Natural killer cell (primary cell): ENCODE measurements around the gene IRF2BP2. TPM values are rescaled to one million over a fixed set of nuclear protein-coding genes. Genes with fewer than 3 reads are reported as not detected.

Source experiments
- ATAC-seq, 3 donors: fragments of 150-1000 bp in 2 of 3; fragments of 200-7000 bp in 1 of 3; cut with Tn5 transposase; 1 replicate in 1 of 3; 2 replicates in 2 of 3; pipeline ENCODE4 v1.10.0; 2021; ENCODE audit warnings: mild to moderate bottlenecking in 2 of 3, moderate library complexity in 2 of 3
- DNase-seq, 2 donors: peaks; one replicate each; pipeline versions ENCODE4 v3.0.0 to v3.0.0-alpha.2; 2013 to 2021; ENCODE audit warnings: mixed read lengths in 1 of 2
- H3K27ac ChIP-seq: one replicate; pipeline ENCODE4 v1.5.1; 2013; ENCODE audit warnings: mild to moderate bottlenecking, low read length
- H3K27me3 ChIP-seq: one replicate; pipeline ENCODE4 v1.6.1; 2013; ENCODE audit warnings: low read length; ENCODE audit not compliant: control insufficient read depth, insufficient read depth
- H3K36me3 ChIP-seq: one replicate; pipeline ENCODE4 v1.6.1; 2013; ENCODE audit warnings: low read length; ENCODE audit not compliant: control insufficient read depth, insufficient read depth
- H3K4me1 ChIP-seq: one replicate; pipeline ENCODE4 v1.6.1; 2013; ENCODE audit warnings: low read length; ENCODE audit not compliant: control insufficient read depth, insufficient read depth
- H3K4me3 ChIP-seq: one replicate; pipeline ENCODE4 v1.5.1; 2013; ENCODE audit warnings: low read length
- H3K9me3 ChIP-seq: one replicate; pipeline ENCODE4 v1.6.1; 2013; ENCODE audit warnings: low read length; ENCODE audit not compliant: control insufficient read depth, insufficient read depth
- H3K27ac Mint-ChIP-seq, 2 donors: one replicate each; pipeline ENCODE4 v1.8.0; 2022; ENCODE audit warnings: mild to moderate bottlenecking in 2 of 2, mixed read lengths in 2 of 2, moderate library complexity in 1 of 2
- H3K27me3 Mint-ChIP-seq, 2 donors: one replicate each; pipeline ENCODE4 v1.8.0; 2022; ENCODE audit warnings: low read depth in 2 of 2, mixed read lengths in 2 of 2
- H3K36me3 Mint-ChIP-seq: one replicate; pipeline ENCODE4 v1.8.0; 2022; ENCODE audit warnings: mixed read lengths
- H3K4me1 Mint-ChIP-seq, 2 donors: one replicate each; pipeline ENCODE4 v1.8.0; 2022; ENCODE audit warnings: mixed read lengths in 2 of 2
- H3K4me3 Mint-ChIP-seq: one replicate; pipeline ENCODE4 v1.8.0; 2022; ENCODE audit warnings: mild to moderate bottlenecking, moderate library complexity, mixed read lengths
- H3K9me3 Mint-ChIP-seq, 2 donors: one replicate each; pipeline ENCODE4 v1.8.0; 2022; ENCODE audit warnings: mixed read lengths in 2 of 2
- WGBS: methylation state at CpG from one replicate; pipeline ENCODE4 v1.1.7; 2013; ENCODE audit warnings: missing lambda C conversion rate; ENCODE audit not compliant: insufficient coverage; 5-methylcytosine and 5-hydroxymethylcytosine counted together
- intact Hi-C: fragments of 100-400 bp; cut with micrococcal nuclease; formaldehyde crosslinking; loops from one replicate; pipeline ENCODE4 v1.14.2; 2022
- total RNA-seq, 4 donors: library from RNA; stranded (reverse); fragments of 120-200 nt in 1 of 4; gene quantifications; one replicate each; pipeline versions ENCODE4 v1.2.3 to v1.2.4, GENCODE V29; 2013 to 2022
- TF ChIP-seq, protein P1 (sequence below): fragments of 200-600 bp; IDR thresholded peaks from one replicate; pipeline ENCODE4 v1.8.0; 2022; ENCODE audit warnings: antibody characterized with exemption

IRF2BP2 gene
- total RNA-seq, 3 donors from 2014 or later (not counting 1 experiment from before 2014, with no cell fraction given), result 186 to 315 (median 266) TPM

DNA sequence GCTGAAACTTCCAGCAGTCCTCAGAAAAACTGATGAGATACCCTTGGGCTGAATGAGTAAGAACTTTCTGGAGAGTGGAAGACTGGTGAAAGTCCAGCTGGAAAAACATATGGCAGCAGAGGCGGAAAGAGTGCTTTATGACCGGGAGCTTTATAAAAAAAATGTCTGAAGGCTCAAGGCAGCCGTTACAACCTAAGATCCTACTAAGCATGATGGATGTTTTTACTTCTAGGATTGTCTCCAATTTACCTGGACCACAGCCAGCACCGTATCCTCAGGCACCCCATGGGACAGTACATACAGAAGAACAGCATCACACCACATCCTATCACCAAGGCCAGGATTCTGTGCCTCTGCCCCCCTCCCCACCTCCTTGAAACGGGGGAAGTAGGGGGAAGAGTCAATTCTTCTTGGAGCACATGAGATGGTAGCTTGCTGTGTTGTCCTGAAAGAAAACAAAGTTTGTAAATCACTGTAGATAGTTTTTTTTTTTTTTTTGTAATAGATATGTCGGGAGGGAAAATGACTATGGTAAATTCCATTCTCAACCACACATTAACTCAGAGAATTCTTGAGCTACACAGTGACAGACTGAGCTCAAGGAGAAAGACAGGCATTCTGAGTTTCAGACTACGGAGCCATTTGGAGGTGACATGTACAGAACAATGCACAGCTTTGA, 11.8 kb upstream of the IRF2BP2 start:
- Mint-ChIP-seq H3K4me3 (no peak overlapping the region), H3K27me3 (peaks cover 12 to 14% of the 10 kb centered on the region in 2 donors), H3K9me3 (no peaks in the 10 kb centered on the region), H3K27ac (no peak overlapping the region), H3K4me1 (peaks cover 0 to 4% of the 10 kb centered on the region in 2 donors), H3K36me3 (no peaks in the 10 kb centered on the region)
- WGBS, result 76% methylated on average over 5 of the region's 7 CpGs
- DNase-seq (no peak), ATAC-seq (no peak)
- no peak overlapping the region for H3K4me3 ChIP-seq
- no peak overlapping the region for H3K27ac ChIP-seq
- H3K36me3 ChIP-seq, result no peaks in the 10 kb centered on the region
- intact Hi-C loops, result no loop called here
- H3K27me3 ChIP-seq, result no peaks in the 10 kb centered on the region
- H3K4me1 ChIP-seq, result no peaks in the 10 kb centered on the region
- TF ChIP-seq, protein P1, sequence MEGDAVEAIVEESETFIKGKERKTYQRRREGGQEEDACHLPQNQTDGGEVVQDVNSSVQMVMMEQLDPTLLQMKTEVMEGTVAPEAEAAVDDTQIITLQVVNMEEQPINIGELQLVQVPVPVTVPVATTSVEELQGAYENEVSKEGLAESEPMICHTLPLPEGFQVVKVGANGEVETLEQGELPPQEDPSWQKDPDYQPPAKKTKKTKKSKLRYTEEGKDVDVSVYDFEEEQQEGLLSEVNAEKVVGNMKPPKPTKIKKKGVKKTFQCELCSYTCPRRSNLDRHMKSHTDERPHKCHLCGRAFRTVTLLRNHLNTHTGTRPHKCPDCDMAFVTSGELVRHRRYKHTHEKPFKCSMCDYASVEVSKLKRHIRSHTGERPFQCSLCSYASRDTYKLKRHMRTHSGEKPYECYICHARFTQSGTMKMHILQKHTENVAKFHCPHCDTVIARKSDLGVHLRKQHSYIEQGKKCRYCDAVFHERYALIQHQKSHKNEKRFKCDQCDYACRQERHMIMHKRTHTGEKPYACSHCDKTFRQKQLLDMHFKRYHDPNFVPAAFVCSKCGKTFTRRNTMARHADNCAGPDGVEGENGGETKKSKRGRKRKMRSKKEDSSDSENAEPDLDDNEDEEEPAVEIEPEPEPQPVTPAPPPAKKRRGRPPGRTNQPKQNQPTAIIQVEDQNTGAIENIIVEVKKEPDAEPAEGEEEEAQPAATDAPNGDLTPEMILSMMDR, result no peak
- no peaks in the 10 kb centered on the region for H3K9me3 ChIP-seq

DNA sequence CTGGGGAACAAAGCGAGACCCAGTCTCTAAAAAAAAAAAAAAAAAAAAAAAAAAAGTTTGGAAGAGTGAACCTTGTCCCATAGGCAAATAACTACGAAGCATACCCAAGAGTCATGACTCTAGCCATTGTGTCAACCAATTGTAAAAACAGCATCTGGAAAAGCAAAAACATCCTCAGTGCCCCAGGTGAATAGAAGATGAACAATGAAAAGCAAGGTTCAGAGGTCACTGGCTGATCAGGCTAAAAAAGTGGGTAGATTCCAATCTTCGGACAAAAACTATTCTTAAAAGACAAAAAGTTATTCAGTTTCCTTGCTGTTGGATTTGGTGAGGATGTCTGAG, 11.1 kb upstream of the IRF2BP2 start:
- TF ChIP-seq, protein P1, result no peak
- Histone ChIP-seq H3K27ac (no peak overlapping the region), H3K4me3 (no peak overlapping the region), H3K4me1 (no peaks in the 10 kb centered on the region), H3K9me3 (no peaks in the 10 kb centered on the region), H3K36me3 (no peaks in the 10 kb centered on the region), H3K27me3 (no peaks in the 10 kb centered on the region)
- intact Hi-C loops, result no loop called here
- H3K27ac Mint-ChIP-seq, result no peak overlapping the region
- 100% methylated on average over 2 of the region's 3 CpGs for WGBS
- peaks cover 0 to 4% of the 10 kb centered on the region in 2 donors for H3K4me1 Mint-ChIP-seq
- H3K9me3 Mint-ChIP-seq, result no peaks in the 10 kb centered on the region
- no peak overlapping the region for H3K4me3 Mint-ChIP-seq
- ATAC-seq (no peak), DNase-seq (no peak)
- no peaks in the 10 kb centered on the region for H3K36me3 Mint-ChIP-seq
- peaks cover 12 to 14% of the 10 kb centered on the region in 2 donors for H3K27me3 Mint-ChIP-seq

DNA sequence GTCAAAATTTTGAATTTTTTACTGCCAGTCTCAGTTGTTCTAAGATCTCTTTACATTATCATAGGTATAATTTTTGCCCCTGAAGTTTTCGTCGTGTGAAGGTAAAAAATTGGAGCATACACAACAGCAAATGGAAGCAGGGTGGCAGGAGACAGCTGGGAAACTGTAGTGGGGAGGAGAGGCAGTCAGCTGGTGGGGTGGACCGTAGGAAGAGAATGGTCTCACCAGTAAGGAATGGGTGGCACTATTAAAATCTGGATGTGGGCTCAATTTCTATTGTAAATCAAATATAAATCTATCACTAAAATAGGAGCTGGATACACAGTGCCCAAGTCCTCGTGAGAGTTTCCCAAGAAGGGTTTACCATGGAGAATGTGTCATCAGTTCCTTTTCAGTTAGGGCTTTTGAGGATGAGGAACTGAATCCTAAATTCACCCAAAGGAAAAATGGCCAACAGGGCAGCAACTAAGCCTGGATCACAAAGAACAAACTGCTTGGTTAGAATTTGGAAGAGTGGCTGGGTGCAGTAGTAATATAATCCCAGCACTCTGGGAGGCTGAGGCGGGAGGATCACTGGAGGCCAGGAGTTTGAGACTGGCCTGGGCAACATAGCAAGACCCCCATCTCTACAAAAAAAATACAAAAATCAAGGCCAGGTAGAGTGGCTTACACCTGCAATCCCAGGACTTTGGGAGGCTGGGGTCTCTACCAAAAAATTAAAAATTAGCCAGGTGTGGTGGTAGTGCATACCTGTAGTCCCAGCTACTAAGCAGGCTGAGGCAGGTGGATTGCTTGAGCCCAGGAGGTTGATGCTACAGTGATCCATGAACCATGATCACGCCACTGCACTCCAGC, 10.5 kb upstream of the IRF2BP2 start:
- H3K36me3 Mint-ChIP-seq, result no peaks in the 10 kb centered on the region
- peaks cover 12 to 14% of the 10 kb centered on the region in 2 donors for H3K27me3 Mint-ChIP-seq
- H3K9me3 Mint-ChIP-seq, result no peaks in the 10 kb centered on the region
- no peak overlapping the region for H3K27ac Mint-ChIP-seq
- TF ChIP-seq, protein P1, result no peak
- 98% methylated on average over 6 of the region's 6 CpGs for WGBS
- H3K4me1 Mint-ChIP-seq, result peaks cover 0 to 4% of the 10 kb centered on the region in 2 donors
- H3K27me3 ChIP-seq, result no peaks in the 10 kb centered on the region
- no peak overlapping the region for H3K4me3 ChIP-seq
- H3K4me3 Mint-ChIP-seq, result no peak overlapping the region
- intact Hi-C loops, result no loop called here
- no peaks in the 10 kb centered on the region for H3K36me3 ChIP-seq
- H3K9me3 ChIP-seq, result no peaks in the 10 kb centered on the region
- no peaks in the 10 kb centered on the region for H3K4me1 ChIP-seq
- no peak for ATAC-seq
- H3K27ac ChIP-seq, result no peak overlapping the region
- no peak for DNase-seq
